GM12878 (cell line): ENCODE data around the gene VPS8. TPM values are rescaled to one million over a fixed set of nuclear protein-coding genes. Genes with fewer than 3 reads are reported as not detected.

ENCODE experiments used
- ATAC-seq: fragments of 200-7000 bp; cut with Tn5 transposase; 3 replicates; pipeline ENCODE4 v1.9.1; 2020; ENCODE audit warnings: mild to moderate bottlenecking, moderate library complexity
- BruUV-seq: library from RNA; stranded (reverse); fragments of 400-500 nt; replicated peaks from 2 replicates; lab custom pipeline; 2021; lab: Mats Ljungman, UMichigan
- CTCF ChIA-PET: fragments of 300-600 bp; sonication (Branson Sonifier 250); formaldehyde crosslinking; extraction: SDS; loops from one replicate; lab custom pipeline; 2021; ENCODE audit warnings: inconsistent platforms; lab: Yijun Ruan, JAX
- POLR2A ChIA-PET: fragments of 350-600 bp; formaldehyde crosslinking; extraction: SDS; loops from one replicate; lab custom pipeline; 2021; ENCODE audit warnings: inconsistent platforms; lab: Charles Lee
- RAD21 ChIA-PET: fragments of 300-600 bp; sonication (Branson Sonifier 250); formaldehyde crosslinking; loops from one replicate; lab custom pipeline; 2023; ENCODE audit warnings: antibody characterized with exemption; ENCODE audit not compliant: unreplicated experiment; lab: Charles Lee
- SMC1A ChIA-PET: fragments of 300-600 bp; sonication (Branson Sonifier 250); formaldehyde crosslinking; loops from one replicate; lab custom pipeline; 2023; ENCODE audit not compliant: unreplicated experiment, uncharacterized antibody; lab: Charles Lee
- DNase-seq: peaks from one replicate; pipeline ENCODE4 v3.0.0-alpha.2; 2011; ENCODE audit warnings: low read depth, low spot score
- FAIRE-seq: peaks from 3 replicates; lab custom pipeline; 2011; peaks lifted over from hg19 to GRCh38; lab: Jason Lieb, UNC
- H2AFZ ChIP-seq: 2 replicates; pipeline ENCODE4 v1.6.0; 2011; ENCODE audit warnings: low read depth, low read length, control low read depth; ENCODE audit not compliant: control insufficient read depth
- H3K27ac ChIP-seq: 2 replicates; pipeline ENCODE4 v1.5.1; 2011; ENCODE audit warnings: control low read depth; ENCODE audit not compliant: control insufficient read depth, insufficient read depth
- H3K27me3 ChIP-seq, 2 experiments: replicated peaks in 1 of 2; 2 replicates each; pipeline versions ENCODE4 v1.6.0 to v1.6.1; 2011; ENCODE audit warnings: low read length in 1 of 2; ENCODE audit not compliant: control insufficient read depth in 2 of 2, insufficient read depth in 2 of 2
- H3K36me3 ChIP-seq, 2 experiments: 2 replicates each; pipeline ENCODE4 v1.5.1; 2011; ENCODE audit warnings: low read length in 1 of 2; ENCODE audit not compliant: control insufficient read depth in 2 of 2, insufficient read depth in 2 of 2
- H3K4me1 ChIP-seq: 2 replicates; pipeline ENCODE4 v1.6.1; 2011; ENCODE audit warnings: mild to moderate bottlenecking, low read length, moderate library complexity, mixed read lengths; ENCODE audit not compliant: control insufficient read depth, insufficient read depth
- H3K4me2 ChIP-seq: 2 replicates; pipeline ENCODE4 v1.6.0; 2011; ENCODE audit warnings: control low read depth; ENCODE audit not compliant: control insufficient read depth, insufficient read depth
- H3K4me3 ChIP-seq: fragments of 200-600 bp; sonication (generic); 2 replicates; pipeline ENCODE4 v1.5.1; 2016
- H3K79me2 ChIP-seq: 2 replicates; pipeline ENCODE4 v1.6.0; 2011; ENCODE audit warnings: low read length; ENCODE audit not compliant: control insufficient read depth, insufficient read depth
- H3K9ac ChIP-seq: 2 replicates; pipeline ENCODE4 v1.8.0; 2011; ENCODE audit warnings: low read length, control low read depth, mixed read lengths; ENCODE audit not compliant: control insufficient read depth, insufficient read depth
- H3K9me3 ChIP-seq: replicated peaks from 3 replicates; pipeline ENCODE4 v1.5.1; 2011; ENCODE audit warnings: mild to moderate bottlenecking, low read length; ENCODE audit not compliant: control insufficient read depth, insufficient read depth
- H4K20me1 ChIP-seq: 2 replicates; pipeline ENCODE4 v1.6.0; 2011; ENCODE audit not compliant: control insufficient read depth, insufficient read depth
- IRF5 ChIP-seq: fragments of 450-650 bp; IDR thresholded peaks from 2 replicates; pipeline ENCODE4 v1.6.1; 2017; ENCODE audit warnings: borderline replicate concordance
- MLLT1 ChIP-seq: fragments of 450-650 bp; IDR thresholded peaks from 2 replicates; pipeline ENCODE4 v1.6.1; 2016; ENCODE audit warnings: mild to moderate bottlenecking
- ZNF217 ChIP-seq: fragments of 450-650 bp; IDR thresholded peaks from 2 replicates; pipeline ENCODE4 v1.6.1; 2017; ENCODE audit warnings: antibody characterized with exemption, mild to moderate bottlenecking
- WGBS: methylation state at CpG from one replicate; pipeline ENCODE4 v1.1.6; 2016; ENCODE audit warnings: low lambda C conversion rate; ENCODE audit not compliant: insufficient replicate concordance, insufficient coverage; ENCODE audit errors: missing lambda C conversion rate; 5-methylcytosine and 5-hydroxymethylcytosine counted together
- in situ Hi-C: fragments of 300-500 bp; cut with MboI; formaldehyde crosslinking; loops from 9 replicates; pipeline ENCODE4 v1.14.3; 2018; ENCODE audit warnings: mixed read lengths
- intact Hi-C: fragments of 100-400 bp; cut with micrococcal nuclease; formaldehyde crosslinking; loops from one replicate; pipeline ENCODE4 v1.14.2; 2022; ENCODE audit not compliant: unreplicated experiment
- polyA plus RNA-seq, 11 experiments: library from polyadenylated mRNA; depleted of rRNA in 4 of 11; unstranded in 6 of 11; stranded (reverse) in 5 of 11; fragments of >200 nt; fragmentation: Nextera tagmentation in 4 of 11; fragmentation: Illumina TruSeq in 1 of 11; extraction: Ambion mirVana in 4 of 11; extraction: Trizol in 1 of 11; gene quantifications; 1 replicate in 1 of 11; 2 replicates in 10 of 11; pipeline versions ENCODE4 v1.2.1 to v1.2.3, GENCODE V29; 2011 to 2016; ENCODE audit warnings: inconsistent platforms in 2 of 11, missing spikeins in 2 of 11, low read depth in 1 of 11
- total RNA-seq, 4 experiments: library from RNA; depleted of rRNA in 3 of 4; stranded (reverse); fragments of >200 nt in 3 of 4; fragmentation: Illumina TruSeq in 1 of 4; extraction: Trizol in 1 of 4; gene quantifications; 2 replicates each; pipeline versions ENCODE4 v1.2.1 to v1.2.3, GENCODE V29; 2013 to 2021

The VPS8 gene
- total and polyA plus RNA-seq, 10 of the 15 experiments (the other 5 are each of a cell fraction or from before 2014, with no cell fraction given), result 8.9 to 34.7 (median 20.9) TPM

GRCh38 chr3:184771301-184772127 lies 40.5 kb upstream of the VPS8 start:
- ATAC-seq (no peak), DNase-seq (no peak), FAIRE-seq (no peak)
- ChIA-PET RAD21 (no interaction called here), POLR2A (interaction anchor here (0.5 kb wide), 1 partner anchor 198 kb away, joined by 9 read pairs; no protein-coding TSS in a partner anchor), SMC1A (interaction anchor here (1.3 kb wide), 1 partner anchor 16 kb away, joined by 3 read pairs; no protein-coding TSS in a partner anchor), CTCF (interaction anchor here (0.7 to 4.7 kb wide), 2 partner anchors 60 to 210 kb away, joined by 3 to 20 read pairs; partner anchors contain the start of gene EPHB3)
- no peak overlapping the region for H3K4me2 ChIP-seq
- BruUV-seq, result no TSS peak
- H3K4me1 ChIP-seq, result 0 out of 2 replicates have a peak, but pooled peaks cover under 1% of the 10 kb centered on the region
- H3K9me3 ChIP-seq, result no peaks in the 10 kb centered on the region
- intact Hi-C loops, result no loop called here
- in situ Hi-C loops, result no loop called here
- no peaks in the 10 kb centered on the region for H3K79me2 ChIP-seq
- no peaks in the 10 kb centered on the region for H3K27me3 ChIP-seq
- no peak overlapping the region for H2AFZ ChIP-seq
- 53% methylated on average over 20 of the region's 20 CpGs for WGBS
- H3K27ac ChIP-seq, result no peak overlapping the region
- H3K4me3 ChIP-seq, result no peak overlapping the region
- H3K9ac ChIP-seq, result no peak overlapping the region
- H4K20me1 ChIP-seq, result no peaks in the 10 kb centered on the region
- no peak for TF ChIP-seq MLLT1
- TF ChIP-seq IRF5, result no peak
- TF ChIP-seq ZNF217, result no peak
- H3K36me3 ChIP-seq, result no peaks in the 10 kb centered on the region
